ENCODE results near the gene NPAS3.

NPAS3 gene

DNA sequence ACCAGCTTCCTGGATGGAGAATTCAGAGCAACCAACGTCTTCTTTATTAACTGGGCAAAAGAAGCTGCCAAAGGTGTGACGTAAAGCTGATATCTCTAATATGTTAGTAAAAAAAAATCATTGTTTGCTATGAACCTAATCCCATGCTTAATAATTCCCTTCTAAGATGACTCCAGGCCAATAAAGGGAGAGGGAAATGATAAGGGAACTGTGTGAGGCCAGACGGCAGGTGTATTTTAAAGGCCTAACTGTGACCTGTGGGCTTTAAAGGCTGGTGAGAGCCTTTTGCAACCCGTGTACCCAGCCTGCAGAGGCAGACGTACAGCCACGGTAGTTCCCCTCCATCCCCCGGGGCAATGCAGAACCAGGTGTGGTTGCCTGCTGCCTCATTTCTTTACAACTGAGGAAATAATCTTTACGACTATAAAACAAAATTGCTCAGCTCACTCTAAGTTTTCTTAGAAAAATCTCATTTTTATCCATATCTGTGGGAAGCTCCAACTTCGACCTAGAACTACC is 641.6 kb downstream of the NPAS3 start:
- DNase-seq (ENCODE audit: low read depth in 2 of 2): no peak

DNA sequence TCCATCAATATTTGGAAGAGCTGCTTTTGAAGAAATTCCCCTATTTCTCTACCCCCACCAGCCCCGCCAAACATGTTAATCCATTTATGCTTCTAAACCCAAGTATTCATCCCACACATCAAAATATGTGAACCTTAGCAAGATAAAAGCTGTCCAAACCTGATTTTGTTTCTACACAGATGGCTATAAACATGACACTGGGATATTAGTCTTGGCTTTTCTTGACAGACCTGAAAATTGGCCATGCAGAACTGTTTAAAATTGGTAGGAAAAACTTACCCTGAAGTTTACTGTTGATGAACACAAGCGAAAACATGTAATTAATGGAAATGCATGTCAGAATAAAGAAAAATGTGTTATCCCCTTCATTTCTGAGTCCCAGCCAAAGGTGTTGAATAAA is 642.2 kb downstream of the NPAS3 start:
- DNase-seq (ENCODE audit: low read depth in 2 of 2): no peak

- DNase-seq (ENCODE audit: low read depth in 2 of 2): no peak
These were observed 646.0 kb downstream of the NPAS3 start for GRCh38 chr14:33584697-33585096.

DNA sequence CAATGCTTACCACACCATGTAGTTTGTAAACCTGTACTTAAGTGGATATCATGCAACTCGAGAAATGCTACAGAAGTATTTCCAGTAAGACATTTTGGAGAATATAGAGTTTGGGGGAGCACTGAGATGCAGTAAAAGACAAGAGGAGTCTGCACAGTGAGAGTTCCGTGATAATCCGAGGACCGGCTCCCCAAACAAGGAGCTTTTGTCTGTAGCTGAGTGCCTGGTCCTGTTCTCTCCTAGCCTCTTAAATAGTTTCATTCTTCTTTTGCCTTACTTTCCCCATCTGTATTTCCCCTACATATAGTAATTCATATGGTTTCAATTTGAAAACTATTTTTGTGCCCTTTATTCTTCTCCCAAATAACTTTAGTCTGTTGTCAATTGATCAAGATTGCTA is 648.1 kb downstream of the NPAS3 start:
- DNase-seq (ENCODE audit: low read depth in 2 of 2): no peak

DNA sequence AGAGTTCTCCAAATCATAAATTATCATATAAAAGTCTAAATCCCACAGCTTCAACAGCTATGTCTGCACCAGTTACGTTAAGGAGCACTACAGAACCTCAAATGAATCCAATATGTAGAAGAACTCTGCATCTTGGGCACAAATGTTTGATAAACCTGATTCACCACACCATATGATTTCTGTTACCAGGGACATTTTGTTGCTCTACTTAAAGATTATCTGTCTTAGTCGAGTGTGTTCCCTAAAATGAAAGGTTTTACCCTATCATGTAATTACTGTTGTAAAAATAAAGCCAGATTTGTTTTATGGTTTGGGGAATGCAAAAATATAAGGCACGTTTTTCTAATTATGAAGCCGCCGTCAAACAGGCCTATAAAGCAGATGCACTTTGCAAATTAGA is 649.1 kb downstream of the NPAS3 start:
- no peak for DNase-seq (ENCODE audit: low read depth in 2 of 2)

DNA sequence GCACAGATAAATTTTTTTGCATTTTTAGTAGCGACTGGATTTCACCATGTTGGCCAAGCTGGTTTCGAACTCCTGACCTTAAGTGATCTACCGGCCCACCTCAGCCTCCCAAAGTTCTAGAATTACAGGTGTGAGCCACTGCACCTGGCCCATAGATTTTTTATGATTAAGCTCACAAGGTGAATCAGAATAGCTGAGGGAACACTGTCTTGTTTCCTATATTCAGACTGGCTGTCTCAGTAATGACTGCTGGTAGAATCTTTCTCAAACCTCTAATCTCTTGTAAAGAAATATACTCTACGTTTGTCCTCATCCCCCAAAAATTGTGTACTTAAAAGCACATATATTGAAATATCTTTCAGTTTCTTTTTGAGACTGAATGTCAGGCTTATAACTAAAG is 650.1 kb downstream of the NPAS3 start:
- no peak for DNase-seq (ENCODE audit: low read depth in 2 of 2)

DNA sequence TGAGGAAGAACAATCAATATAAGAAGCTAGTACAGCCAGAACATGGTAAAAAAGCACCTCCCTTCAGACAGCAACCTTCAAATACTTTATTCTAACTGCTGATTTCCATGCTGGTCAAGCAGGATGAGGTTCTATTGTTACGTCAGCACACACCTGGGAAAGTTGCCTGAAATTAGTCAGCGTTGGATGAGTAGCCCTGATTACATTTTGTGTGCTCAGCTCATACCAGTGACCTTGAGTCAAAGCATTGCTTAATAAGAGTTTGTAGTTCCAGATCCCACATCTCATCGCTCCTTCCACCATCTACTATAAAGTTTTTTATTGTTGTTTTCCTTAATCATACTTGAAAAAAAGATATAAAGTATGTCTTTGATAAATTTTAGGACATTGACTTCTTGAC is 650.7 kb downstream of the NPAS3 start:
- no peak for DNase-seq (ENCODE audit: low read depth in 2 of 2)

GRCh38 chr14:33590891-33591630 is 652.4 kb downstream of the NPAS3 start:
- no peak for DNase-seq (ENCODE audit: low read depth in 2 of 2)

- no peak for DNase-seq (ENCODE audit: low read depth in 2 of 2)
These were observed 653.6 kb downstream of the NPAS3 start for GRCh38 chr14:33592297-33592696.

DNA sequence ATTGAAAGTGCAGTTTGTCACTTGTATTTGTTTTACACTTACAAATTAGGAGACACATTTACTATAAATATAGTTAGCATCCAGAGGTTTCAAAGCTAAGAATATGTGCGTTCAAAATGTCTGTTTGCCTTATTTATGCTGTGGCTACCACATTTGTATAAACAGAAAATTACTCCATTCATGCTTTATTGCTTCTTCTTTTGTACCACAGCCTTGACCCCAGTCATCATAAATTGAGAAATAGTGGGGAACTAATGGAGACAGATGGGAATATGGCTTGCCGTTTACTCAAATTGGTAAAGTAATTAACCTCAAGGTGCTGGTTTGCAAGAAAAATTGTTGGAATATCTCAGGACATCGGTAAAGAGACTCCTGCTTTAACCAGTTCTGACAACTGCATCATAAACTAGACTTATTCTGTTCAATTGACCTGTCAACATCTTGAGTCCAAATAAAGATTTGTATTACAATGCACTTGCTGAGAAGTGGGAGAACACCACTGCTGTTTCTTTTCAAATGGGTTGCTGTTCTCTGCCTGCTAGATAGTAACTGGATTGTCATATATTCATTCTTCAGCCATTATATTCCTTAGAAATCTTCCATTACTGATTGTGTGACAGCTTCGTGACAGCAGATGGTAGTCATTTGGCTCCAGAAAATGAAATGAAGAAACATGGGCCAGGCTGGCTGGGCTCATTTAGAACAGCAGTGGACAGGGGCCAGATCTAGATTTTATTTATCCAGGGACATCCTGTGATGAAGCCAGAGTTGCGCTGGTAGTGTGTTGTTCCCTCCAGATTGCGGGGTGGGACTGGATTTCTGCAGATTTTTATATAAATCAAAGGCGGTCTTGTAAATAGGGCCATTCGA is 657.8 kb downstream of the NPAS3 start:
- no peak for DNase-seq (ENCODE audit: low read depth in 2 of 2)

- no peak for DNase-seq (ENCODE audit: low read depth in 2 of 2)
These were observed 659.9 kb downstream of the NPAS3 start for GRCh38 chr14:33598582-33598981.

DNA sequence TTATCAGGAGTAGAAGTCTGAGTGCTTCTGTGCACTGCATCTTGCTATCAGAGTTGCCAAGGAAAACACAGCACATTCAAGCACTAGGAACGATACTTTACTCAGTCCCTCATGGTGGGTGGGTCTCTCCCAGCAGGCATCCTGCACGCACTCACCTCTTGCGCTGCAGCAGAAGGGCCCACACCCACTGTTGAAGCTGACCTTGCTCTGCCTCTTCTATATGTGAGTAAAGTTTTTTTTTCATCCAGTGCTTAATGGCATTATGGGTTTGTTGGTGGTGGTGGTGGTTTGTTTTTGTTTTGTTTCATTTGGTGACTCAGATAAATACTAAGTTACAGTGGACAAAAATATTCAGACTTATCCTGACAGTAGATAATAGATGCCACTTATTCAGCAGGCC is 663.7 kb downstream of the NPAS3 start:
- DNase-seq (ENCODE audit: low read depth in 2 of 2): no peak

GRCh38 chr14:33606591-33606990 is 667.9 kb downstream of the NPAS3 start:
- DNase-seq (ENCODE audit: low read depth in 2 of 2): no peak

- no peak for DNase-seq (ENCODE audit: low read depth in 2 of 2)
These were observed 670.9 kb downstream of the NPAS3 start for GRCh38 chr14:33609582-33609981.

- no peak for DNase-seq (ENCODE audit: low read depth in 2 of 2)
These were observed 671.4 kb downstream of the NPAS3 start for GRCh38 chr14:33610121-33610520.

GRCh38 chr14:33611405-33612196 is 672.9 kb downstream of the NPAS3 start:
- DNase-seq (ENCODE audit: low read depth in 2 of 2): no peak

GRCh38 chr14:33612197-33612505 is 673.5 kb downstream of the NPAS3 start:
- DNase-seq (ENCODE audit: low read depth in 2 of 2): no peak

DNA sequence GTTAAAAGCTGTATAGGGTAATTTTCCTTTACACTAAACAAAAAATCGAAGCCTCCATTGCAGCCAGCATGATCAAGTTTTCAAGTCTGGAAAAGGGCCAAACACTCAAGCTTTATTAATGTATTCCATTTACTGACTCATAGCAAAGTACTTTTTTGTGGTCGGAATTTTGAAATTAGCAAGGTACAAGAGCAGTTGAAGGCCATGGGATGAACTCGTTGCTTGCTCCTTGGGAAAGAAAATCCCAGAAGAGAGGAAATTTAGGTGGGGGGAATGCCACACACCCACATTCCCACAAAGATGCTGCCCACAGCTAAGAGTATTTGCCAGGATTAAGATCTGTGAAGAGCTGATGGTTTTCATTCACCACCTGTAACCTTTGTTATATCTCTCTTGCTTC is 678.5 kb downstream of the NPAS3 start:
- no peak for DNase-seq (ENCODE audit: low read depth in 2 of 2)

GRCh38 chr14:33618361-33619105 is 679.9 kb downstream of the NPAS3 start:
- no peak for DNase-seq (ENCODE audit: low read depth in 2 of 2)

- no peak for DNase-seq (ENCODE audit: low read depth in 2 of 2)
These were observed 683.8 kb downstream of the NPAS3 start for GRCh38 chr14:33622496-33622895.

- no peak for DNase-seq (ENCODE audit: low read depth in 2 of 2)
These were observed 691.1 kb downstream of the NPAS3 start for GRCh38 chr14:33629792-33630191.

DNA sequence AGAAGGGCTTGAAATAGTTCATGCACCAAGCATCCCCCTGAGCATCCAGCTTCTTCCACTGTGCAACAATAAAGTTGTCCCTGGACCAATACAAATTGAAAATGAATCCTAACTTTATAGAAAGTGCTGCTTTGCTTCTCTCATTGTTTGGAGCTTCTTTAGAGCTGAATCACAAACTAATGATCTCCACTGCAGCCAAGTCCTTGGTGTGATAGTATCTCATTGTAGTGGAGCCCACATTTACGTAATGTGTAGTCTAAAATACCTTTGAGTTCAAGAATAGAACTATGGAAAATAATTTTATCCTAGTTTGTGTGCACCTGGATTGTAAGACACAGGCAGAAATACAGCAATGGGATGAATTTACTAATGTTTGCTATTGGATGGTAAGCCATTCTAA is 692.3 kb downstream of the NPAS3 start:
- DNase-seq (ENCODE audit: low read depth in 2 of 2): no peak
